HepG2 (cell line): ENCODE measurements around the gene BPHL. TPM values are rescaled to one million over a fixed set of nuclear protein-coding genes. Genes with fewer than 3 reads are reported as not detected.

Experiments used
- AKAP8 ChIP-seq: sonication (generic); formaldehyde crosslinking; IDR thresholded peaks from 2 replicates; pipeline ENCODE4 v1.5.1; 2020; ENCODE audit warnings: mild to moderate bottlenecking, missing genetic modification reagents
- CCDC6 ChIP-seq: sonication (generic); formaldehyde crosslinking; IDR thresholded peaks from 2 replicates; pipeline ENCODE4 v1.8.1; 2022; ENCODE audit warnings: mild to moderate bottlenecking, missing genetic modification reagents, moderate library complexity
- ERF ChIP-seq: IDR thresholded peaks from 2 replicates; pipeline ENCODE4 v1.6.1; 2018; ENCODE audit warnings: missing biosample characterization, missing genetic modification reagents
- EZH2 ChIP-seq: conservative IDR thresholded peaks from 2 replicates; pipeline ENCODE4 v1.6.1; 2012; ENCODE audit warnings: mild to moderate bottlenecking, low read depth, low read length, moderate library complexity
- HDAC6 ChIP-seq: fragments of 200-600 bp; sonication (generic); IDR thresholded peaks from 2 replicates; pipeline ENCODE4 v1.7.0; 2017; ENCODE audit warnings: mild to moderate bottlenecking, antibody characterized with exemption, low read length, low read depth
- HMG20A ChIP-seq: IDR thresholded peaks from 2 replicates; pipeline ENCODE4 v1.6.1; 2016; ENCODE audit warnings: borderline replicate concordance
- HMG20B ChIP-seq: conservative IDR thresholded peaks from 2 replicates; pipeline ENCODE4 v1.6.1; 2016; ENCODE audit warnings: missing genetic modification reagents, missing compliant biosample characterization
- HOXA5 ChIP-seq: sonication (generic); formaldehyde crosslinking; IDR thresholded peaks from 2 replicates; pipeline ENCODE4 v1.4.0; 2020; ENCODE audit warnings: missing genetic modification reagents
- MED1 ChIP-seq: sonication (generic); formaldehyde crosslinking; IDR thresholded peaks from 2 replicates; pipeline ENCODE4 v1.4.0; 2020; ENCODE audit warnings: missing genetic modification reagents
- MXD4 ChIP-seq: IDR thresholded peaks from 2 replicates; pipeline ENCODE4 v1.6.1; 2016; ENCODE audit warnings: mild to moderate bottlenecking, missing biosample characterization, missing genetic modification reagents
- RFX1 ChIP-seq: fragments of 450-650 bp; IDR thresholded peaks from 2 replicates; pipeline ENCODE4 v1.6.1; 2017
- SNRNP70 ChIP-seq: fragments of 200-400 bp; formaldehyde crosslinking; IDR thresholded peaks from 2 replicates; pipeline ENCODE4 v1.6.1; 2017; ENCODE audit warnings: mild to moderate bottlenecking, low read depth, low read length, moderate library complexity
- ZKSCAN8 ChIP-seq: IDR thresholded peaks from 2 replicates; pipeline ENCODE4 v1.6.1; 2016; ENCODE audit warnings: borderline replicate concordance, missing genetic modification reagents, missing compliant biosample characterization
- ZNF431 ChIP-seq: sonication (generic); formaldehyde crosslinking; IDR thresholded peaks from 2 replicates; pipeline ENCODE4 v1.9.0; 2022; ENCODE audit warnings: missing genetic modification reagents, low read depth, mild to moderate bottlenecking, borderline replicate concordance
- ZNF451 ChIP-seq: sonication (generic); formaldehyde crosslinking; IDR thresholded peaks from 2 replicates; pipeline ENCODE4 v1.5.0; 2020; ENCODE audit warnings: mild to moderate bottlenecking, missing genetic modification reagents
- ZNF557 ChIP-seq: sonication (generic); formaldehyde crosslinking; IDR thresholded peaks from 2 replicates; pipeline ENCODE4 v1.4.0; 2020; ENCODE audit warnings: missing genetic modification reagents
- ZSCAN30 ChIP-seq: sonication (generic); formaldehyde crosslinking; IDR thresholded peaks from 2 replicates; pipeline ENCODE4 v1.5.0; 2020; ENCODE audit warnings: mild to moderate bottlenecking, missing genetic modification reagents
- polyA plus RNA-seq, 8 experiments: library from polyadenylated mRNA; depleted of rRNA in 3 of 8; stranded (reverse) in 7 of 8; unstranded in 1 of 8; fragments of >200 nt; fragmentation: Illumina TruSeq in 4 of 8; extraction: Trizol in 4 of 8; gene quantifications; 2 replicates each; pipeline versions ENCODE4 v1.2.1 to v1.2.3, GENCODE V29; 2011 to 2016; ENCODE audit warnings: low read depth in 4 of 8, missing spikeins in 1 of 8, mixed read lengths in 1 of 8; ENCODE audit not compliant: insufficient read depth in 1 of 8
- total RNA-seq, 5 experiments: library from RNA; depleted of rRNA; stranded (reverse); fragments of >200 nt; fragmentation: Illumina TruSeq; extraction: Trizol; gene quantifications; 2 replicates each; pipeline ENCODE4 v1.2.3, GENCODE V29; 2016; ENCODE audit warnings: low read depth in 1 of 5
- TF ChIP-seq, protein P1 (sequence below): sonication (generic); formaldehyde crosslinking; IDR thresholded peaks from 2 replicates; pipeline ENCODE4 v1.5.0; 2020; ENCODE audit warnings: mild to moderate bottlenecking, missing genetic modification reagents
- TF ChIP-seq, protein P2 (sequence below): sonication (generic); formaldehyde crosslinking; IDR thresholded peaks from 2 replicates; pipeline ENCODE4 v1.9.0; 2021; ENCODE audit warnings: mild to moderate bottlenecking, missing genetic modification reagents
- TF ChIP-seq, protein P3 (sequence below): sonication (generic); IDR thresholded peaks from 2 replicates; pipeline ENCODE4 v1.6.1; 2016; ENCODE audit warnings: low read depth, borderline replicate concordance
- TF ChIP-seq, protein P4 (sequence below): IDR thresholded peaks from 2 replicates; pipeline ENCODE4 v1.6.1; 2016; ENCODE audit warnings: low read depth, borderline replicate concordance

BPHL gene
- total and polyA plus RNA-seq, 2 of the 13 experiments (the other 11 are each of a cell fraction or from before 2014, with no cell fraction given), result 37.8 to 39.5 TPM

DNA sequence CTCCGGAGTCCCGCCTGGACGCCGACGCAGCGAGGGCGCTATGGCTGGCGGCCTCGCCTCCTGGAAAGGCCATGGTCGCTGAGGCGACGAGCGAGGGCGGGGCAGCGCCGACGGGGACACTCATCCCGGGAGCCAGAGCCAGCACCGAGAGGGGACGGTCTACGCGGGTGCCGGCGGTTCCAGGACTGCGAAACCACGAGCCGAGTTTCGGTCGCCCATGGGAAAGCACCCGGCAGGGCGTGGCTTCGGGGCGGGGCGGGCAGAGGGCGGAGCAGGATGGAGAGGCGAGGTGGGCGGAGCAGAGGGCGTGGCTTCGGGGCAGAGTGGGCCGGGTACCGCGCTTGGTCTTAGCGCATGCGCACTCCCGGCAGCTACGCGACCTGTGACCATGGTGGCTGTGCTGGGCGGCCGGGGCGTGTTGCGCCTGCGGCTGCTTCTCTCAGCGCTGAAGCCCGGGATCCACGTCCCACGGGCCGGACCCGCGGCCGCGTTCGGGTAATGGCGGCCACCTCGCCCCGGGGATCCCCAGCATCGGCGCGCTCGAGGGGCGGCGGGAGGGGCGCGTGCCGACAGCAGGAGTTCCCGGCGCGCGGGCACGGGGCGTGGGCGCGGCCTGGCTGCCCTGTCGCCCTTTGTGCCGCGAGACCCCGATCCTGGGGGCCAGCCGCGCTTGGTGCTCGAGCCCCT is at the start of gene BPHL (continued):
- TF ChIP-seq, protein P1, sequence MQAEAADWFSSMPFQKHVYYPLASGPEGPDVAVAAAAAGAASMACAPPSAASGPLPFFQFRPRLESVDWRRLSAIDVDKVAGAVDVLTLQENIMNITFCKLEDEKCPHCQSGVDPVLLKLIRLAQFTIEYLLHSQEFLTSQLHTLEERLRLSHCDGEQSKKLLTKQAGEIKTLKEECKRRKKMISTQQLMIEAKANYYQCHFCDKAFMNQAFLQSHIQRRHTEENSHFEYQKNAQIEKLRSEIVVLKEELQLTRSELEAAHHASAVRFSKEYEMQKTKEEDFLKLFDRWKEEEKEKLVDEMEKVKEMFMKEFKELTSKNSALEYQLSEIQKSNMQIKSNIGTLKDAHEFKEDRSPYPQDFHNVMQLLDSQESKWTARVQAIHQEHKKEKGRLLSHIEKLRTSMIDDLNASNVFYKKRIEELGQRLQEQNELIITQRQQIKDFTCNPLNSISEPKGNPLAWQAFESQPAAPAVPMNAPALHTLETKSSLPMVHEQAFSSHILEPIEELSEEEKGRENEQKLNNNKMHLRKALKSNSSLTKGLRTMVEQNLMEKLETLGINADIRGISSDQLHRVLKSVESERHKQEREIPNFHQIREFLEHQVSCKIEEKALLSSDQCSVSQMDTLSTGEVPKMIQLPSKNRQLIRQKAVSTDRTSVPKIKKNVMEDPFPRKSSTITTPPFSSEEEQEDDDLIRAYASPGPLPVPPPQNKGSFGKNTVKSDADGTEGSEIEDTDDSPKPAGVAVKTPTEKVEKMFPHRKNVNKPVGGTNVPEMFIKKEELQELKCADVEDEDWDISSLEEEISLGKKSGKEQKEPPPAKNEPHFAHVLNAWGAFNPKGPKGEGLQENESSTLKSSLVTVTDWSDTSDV (CRISPR knock-in tag), result peak; percentile 98; the same call in 1 of the 2 replicates
- TF ChIP-seq HMG20A (CRISPR knock-in tag) (peak; percentile 58; the same call in 1 of the 2 replicates), AKAP8 (CRISPR knock-in tag) (peak; percentile 78), HOXA5 (CRISPR knock-in tag) (peak; percentile 19; the same call in 1 of the 2 replicates), HDAC6 (no peak), ZSCAN30 (no peak), ZNF557 (CRISPR knock-in tag) (no peak), HMG20B (CRISPR knock-in tag) (no peak; the same call in 1 of the 2 replicates), EZH2 (no peak), SNRNP70 (no peak), RFX1 (no peak; the same call in 1 of the 2 replicates), MXD4 (CRISPR knock-in tag) (peak; percentile 94), ERF (CRISPR knock-in tag) (peak; percentile 95), ZNF431 (CRISPR knock-in tag) (peak; percentile 54; the same call in 1 of the 2 replicates), ZKSCAN8 (CRISPR knock-in tag) (peak; percentile 70; the same call in 1 of the 2 replicates), ZNF451 (CRISPR knock-in tag) (peak; percentile 89), MED1 (CRISPR knock-in tag) (peak; percentile 76), CCDC6 (CRISPR knock-in tag) (no peak)
- TF ChIP-seq, protein P2, sequence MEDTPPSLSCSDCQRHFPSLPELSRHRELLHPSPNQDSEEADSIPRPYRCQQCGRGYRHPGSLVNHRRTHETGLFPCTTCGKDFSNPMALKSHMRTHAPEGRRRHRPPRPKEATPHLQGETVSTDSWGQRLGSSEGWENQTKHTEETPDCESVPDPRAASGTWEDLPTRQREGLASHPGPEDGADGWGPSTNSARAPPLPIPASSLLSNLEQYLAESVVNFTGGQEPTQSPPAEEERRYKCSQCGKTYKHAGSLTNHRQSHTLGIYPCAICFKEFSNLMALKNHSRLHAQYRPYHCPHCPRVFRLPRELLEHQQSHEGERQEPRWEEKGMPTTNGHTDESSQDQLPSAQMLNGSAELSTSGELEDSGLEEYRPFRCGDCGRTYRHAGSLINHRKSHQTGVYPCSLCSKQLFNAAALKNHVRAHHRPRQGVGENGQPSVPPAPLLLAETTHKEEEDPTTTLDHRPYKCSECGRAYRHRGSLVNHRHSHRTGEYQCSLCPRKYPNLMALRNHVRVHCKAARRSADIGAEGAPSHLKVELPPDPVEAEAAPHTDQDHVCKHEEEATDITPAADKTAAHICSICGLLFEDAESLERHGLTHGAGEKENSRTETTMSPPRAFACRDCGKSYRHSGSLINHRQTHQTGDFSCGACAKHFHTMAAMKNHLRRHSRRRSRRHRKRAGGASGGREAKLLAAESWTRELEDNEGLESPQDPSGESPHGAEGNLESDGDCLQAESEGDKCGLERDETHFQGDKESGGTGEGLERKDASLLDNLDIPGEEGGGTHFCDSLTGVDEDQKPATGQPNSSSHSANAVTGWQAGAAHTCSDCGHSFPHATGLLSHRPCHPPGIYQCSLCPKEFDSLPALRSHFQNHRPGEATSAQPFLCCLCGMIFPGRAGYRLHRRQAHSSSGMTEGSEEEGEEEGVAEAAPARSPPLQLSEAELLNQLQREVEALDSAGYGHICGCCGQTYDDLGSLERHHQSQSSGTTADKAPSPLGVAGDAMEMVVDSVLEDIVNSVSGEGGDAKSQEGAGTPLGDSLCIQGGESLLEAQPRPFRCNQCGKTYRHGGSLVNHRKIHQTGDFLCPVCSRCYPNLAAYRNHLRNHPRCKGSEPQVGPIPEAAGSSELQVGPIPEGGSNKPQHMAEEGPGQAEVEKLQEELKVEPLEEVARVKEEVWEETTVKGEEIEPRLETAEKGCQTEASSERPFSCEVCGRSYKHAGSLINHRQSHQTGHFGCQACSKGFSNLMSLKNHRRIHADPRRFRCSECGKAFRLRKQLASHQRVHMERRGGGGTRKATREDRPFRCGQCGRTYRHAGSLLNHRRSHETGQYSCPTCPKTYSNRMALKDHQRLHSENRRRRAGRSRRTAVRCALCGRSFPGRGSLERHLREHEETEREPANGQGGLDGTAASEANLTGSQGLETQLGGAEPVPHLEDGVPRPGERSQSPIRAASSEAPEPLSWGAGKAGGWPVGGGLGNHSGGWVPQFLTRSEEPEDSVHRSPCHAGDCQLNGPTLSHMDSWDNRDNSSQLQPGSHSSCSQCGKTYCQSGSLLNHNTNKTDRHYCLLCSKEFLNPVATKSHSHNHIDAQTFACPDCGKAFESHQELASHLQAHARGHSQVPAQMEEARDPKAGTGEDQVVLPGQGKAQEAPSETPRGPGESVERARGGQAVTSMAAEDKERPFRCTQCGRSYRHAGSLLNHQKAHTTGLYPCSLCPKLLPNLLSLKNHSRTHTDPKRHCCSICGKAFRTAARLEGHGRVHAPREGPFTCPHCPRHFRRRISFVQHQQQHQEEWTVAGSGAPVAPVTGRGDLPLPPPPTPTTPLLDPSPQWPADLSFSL (CRISPR knock-in tag), result peak; percentile 55; the same call in 1 of the 2 replicates
- TF ChIP-seq, protein P3, sequence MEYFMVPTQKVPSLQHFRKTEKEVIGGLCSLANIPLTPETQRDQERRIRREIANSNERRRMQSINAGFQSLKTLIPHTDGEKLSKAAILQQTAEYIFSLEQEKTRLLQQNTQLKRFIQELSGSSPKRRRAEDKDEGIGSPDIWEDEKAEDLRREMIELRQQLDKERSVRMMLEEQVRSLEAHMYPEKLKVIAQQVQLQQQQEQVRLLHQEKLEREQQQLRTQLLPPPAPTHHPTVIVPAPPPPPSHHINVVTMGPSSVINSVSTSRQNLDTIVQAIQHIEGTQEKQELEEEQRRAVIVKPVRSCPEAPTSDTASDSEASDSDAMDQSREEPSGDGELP, result no peak
- TF ChIP-seq, protein P4, sequence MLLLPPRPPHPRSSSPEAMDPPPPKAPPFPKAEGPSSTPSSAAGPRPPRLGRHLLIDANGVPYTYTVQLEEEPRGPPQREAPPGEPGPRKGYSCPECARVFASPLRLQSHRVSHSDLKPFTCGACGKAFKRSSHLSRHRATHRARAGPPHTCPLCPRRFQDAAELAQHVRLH (CRISPR knock-in tag), result peak; percentile 97; the same call in 1 of the 2 replicates
